Islet of Langerhans (tissue), 1 donor: Measurements from ENCODE around the gene GULP1.
"Not testable (repeated sequence)": the region's sequence is repeated elsewhere in the genome, so short reads cannot be mapped to it uniquely, and the experiment has no call there.

Experiments
- FAIRE-seq: peaks from one replicate; lab custom pipeline; 2011; peaks lifted over from hg19 to GRCh38; lab: Jason Lieb, UNC

Gene GULP1

DNA sequence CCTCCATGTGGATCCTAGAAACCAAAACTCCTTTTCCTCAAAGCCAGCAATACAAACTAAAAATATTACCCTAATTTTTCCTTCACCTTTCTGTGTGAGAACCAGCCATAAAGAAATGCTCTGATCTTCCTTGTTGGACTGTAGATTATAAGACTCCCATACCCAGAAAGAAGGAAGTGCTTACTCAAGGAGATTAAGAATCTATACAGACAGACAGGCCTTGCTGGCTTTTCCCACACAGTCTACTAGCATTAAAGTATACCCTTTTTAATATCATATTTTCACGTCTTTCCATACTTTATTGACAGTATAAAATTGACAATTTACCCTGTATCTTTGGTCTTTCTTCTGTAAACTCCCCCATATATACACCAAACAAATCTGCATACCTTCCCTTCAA lies 139.0 kb downstream of the GULP1 start:
- FAIRE-seq, result no peak

DNA sequence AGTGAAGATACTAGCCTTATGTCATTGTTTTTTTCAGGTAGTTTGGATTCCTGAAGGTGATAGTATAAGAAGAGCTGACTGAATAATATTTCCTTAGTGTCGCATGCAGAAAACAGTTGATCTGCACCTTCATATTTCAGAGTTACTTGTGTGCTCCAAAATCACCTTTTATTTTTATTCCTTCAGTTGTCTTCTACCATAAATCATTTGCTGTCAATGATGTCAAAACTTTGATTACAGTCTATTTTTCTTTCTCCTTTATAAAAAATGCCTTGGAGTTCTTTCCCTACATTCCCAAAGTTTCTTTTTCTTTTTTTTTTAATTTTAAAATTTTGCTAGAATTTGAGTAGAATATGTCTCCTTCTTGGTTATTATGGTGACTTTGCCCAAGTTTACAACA lies 142.3 kb downstream of the GULP1 start:
- FAIRE-seq, result no peak

DNA sequence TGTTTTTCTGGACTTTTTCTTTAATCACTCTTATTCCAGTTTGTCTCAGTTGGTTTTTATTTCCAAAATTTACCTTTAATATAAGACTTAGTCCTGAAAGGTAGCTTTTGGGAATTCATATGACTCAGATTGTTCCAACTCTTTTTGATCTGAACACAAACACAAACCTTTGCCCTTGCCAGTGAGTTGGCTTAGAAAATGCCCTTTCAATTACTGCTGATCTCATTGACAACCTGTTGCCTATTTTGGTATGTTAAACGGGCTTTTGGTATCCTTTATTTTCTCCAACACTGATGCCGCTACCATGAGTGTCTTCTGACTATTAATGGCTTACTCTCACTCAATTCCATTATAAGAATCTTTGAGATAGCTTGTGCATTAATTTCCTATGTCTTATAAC lies 143.4 kb downstream of the GULP1 start:
- FAIRE-seq, result no peak

DNA sequence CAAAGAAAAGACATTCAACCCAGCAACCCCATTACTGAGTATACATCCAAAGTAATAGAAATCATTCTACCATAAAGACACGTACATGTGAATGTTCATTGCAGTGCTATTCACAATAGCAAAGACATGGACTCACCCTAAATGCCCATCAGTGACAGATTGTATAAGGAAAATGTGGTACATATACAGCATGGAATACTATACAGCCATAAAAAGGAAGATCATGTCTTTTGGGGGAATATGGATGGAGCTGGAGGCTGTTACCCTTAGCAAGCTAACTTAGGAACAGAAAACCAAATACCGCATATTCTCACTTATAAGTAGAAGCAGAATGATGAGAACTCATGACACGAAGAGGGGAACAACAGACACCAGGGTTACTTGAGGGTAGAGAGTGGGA lies 145.9 kb downstream of the GULP1 start:
- FAIRE-seq, result no peak

DNA sequence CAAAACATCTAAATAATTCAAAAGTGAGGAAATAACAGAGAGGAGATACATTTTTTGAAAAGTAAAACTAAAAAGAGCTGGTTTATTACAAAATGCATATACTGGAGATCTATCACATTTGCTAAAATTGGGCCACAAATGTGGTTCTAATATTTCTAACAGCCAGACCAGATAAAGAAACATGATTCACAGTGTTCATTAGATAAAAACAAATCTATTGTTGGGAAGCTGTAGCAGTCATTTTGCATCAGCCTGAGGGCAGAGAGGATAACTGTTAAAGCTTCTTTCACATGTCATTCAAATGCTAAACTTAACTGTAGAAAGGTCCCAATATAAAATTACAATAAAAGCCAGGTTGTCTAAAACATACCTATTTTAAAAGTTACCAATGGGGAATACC lies 148.3 kb downstream of the GULP1 start:
- no peak for FAIRE-seq

DNA sequence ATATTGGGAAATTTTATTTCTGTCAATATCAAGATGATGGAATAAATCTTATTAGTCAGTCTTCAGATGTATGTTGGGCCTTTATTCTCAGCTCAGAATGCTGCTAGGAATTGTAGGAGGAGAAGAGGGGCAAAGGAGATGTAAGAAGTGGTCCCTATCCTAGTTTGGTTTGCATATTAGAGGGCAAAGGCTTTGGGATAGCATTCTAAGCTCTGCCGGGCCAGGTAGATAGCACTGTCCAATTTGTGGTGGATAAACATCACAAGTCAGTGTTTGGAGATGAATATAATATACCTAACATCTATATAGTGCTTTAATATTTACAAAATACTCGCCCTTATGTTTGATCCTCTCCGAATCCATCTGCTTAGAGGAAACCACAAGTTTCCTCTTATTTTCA lies 149.2 kb downstream of the GULP1 start:
- no peak for FAIRE-seq

DNA sequence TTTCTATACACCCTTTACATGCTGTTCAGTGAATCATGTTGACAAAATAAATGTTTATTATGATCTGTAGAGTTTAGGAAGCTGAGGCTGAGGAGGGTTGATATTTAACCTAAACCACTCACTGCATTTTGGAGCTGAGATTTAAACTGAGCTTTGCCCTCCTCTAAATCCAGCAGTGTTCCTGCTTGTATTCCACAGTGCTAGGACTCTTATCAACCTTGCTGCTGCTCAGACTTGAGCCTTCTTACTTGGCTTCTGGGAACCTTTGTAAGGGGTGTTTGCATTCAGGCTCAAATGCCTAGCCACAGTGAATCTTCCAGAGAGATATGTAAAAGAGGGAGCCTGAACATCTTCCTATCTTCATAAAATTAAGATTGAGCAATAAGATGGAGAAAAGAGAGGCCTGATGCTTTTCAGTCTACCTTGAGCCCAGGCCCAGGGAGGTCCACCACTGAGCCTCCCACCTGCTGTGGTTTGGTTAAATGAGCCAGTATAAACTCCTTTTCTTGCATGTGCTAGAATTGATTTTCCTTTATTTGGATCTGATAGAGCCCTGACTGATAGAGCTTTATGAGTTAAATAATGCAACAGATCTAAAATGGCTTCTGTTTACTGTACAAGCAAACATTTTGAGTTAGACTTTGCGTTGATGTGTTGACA lies 149.7 kb downstream of the GULP1 start:
- FAIRE-seq, result no peak

DNA sequence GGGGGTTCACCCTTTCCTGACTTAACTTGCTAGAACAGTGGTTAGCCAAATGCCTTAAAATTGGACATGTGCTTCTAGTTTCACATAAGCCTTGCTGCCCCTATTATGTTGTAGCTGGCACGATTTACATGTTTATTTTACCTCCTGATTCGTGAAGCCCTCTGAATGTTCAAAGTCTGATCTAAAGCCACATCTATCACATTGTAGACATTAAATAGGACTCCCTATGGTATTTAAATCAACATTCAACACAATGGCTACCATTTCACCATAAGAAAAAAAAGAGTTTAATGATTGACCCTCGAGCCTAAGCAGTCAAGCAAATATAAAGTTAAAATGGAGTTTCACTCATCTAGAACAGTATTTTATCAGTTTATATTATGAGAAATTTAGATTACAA lies 151.5 kb downstream of the GULP1 start:
- FAIRE-seq, result no peak

DNA sequence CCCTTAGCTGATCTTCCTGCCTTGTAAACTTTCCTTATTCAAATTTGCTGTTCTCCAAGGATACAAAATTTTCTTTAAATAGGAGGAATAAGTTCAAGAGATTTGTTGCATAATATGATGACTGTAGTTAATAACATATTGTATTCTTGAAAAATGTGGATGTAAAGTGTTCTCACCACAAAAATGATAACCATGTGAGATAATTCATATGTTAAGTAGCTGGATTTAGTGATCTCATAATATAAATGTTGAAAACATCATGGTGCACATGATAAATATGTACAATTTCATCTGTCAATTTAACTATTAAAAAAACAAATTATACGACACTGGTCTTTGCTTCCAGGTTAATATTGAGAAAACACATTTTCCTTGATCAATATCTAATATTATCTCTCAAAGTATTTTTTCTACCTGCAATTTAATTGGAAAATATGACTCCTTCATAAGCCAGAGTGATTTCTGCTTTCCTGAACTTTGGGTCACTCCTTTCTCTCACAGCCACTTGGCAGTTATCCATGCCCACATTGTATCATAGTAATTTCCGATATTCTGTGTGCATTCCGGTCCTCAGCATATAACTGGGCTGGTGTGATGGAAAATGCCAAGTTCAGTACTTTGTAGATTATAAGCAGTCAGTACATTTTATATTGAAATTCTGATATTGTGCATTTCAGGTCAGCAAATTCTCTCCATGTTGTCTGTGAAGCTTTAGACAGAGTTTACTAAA lies 152.6 kb downstream of the GULP1 start:
- FAIRE-seq, result no peak

DNA sequence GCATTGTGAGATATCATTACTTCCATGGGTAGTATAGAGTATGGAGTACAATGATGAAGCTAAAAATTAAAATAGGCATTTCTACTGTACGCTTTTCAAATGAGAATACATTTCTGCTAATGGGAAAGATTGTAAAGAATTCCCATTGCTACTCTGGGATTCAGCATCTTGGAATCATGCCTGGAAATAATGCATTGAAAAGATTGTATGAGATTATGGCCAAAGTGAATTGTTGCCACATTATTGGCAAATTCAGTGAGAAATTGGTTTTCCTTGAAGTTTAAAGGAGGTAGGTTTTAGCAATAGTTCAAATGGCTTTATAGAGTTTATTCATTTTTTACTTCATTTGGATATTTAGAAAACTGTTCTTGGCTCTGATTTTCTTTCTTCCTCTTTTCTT lies 157.9 kb downstream of the GULP1 start:
- no peak for FAIRE-seq

DNA sequence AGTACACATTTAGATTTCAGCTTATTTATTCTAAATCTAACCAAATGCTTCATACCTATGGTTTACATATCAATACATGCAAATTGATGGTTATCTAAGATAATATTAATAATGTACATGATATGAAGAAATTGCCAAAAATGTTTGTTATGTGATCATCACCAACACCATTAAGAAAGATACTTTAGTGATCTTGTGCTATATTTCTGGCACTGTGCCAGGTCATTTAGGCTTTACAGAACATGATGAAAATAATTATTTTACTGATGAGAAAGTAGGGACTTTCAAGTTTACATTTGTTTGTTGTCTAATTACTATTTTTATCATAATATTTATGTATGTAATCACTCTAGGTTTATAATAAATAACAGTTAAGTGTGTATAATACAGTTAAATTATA lies 158.3 kb downstream of the GULP1 start:
- FAIRE-seq, result peak; percentile 86

DNA sequence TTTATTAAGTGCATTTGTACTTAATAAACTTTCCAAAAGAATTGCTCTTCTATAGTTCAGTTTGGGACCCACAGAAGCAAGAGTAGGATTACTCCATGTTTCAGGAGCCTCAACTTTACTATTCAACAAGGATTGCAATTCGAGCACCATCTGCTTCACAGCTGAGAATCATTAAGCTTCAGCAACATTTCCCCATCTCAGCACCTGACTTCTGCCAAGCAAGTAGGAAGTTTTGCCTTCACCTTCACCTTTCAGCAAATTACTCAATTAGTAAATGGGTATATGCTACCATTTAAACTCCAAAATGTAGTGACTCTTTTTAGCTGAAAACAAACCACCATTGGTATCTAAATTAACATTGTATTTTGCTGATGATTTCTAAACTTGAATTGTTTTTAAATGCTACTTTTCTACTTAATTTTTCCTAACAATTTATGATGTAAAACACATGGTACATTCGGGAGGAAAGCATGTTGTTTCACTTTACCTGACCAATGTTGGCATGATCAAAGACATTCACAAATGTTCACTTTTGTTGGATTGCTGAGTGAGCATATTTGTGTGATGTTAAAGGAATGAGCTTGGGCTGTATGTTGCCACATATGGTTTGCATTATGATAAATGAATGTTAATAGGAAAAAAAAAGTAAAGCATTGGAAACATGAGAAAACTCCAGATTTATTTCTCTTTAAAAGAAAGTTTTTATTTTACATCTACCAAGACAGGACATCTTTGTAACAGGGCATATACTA lies 159.2 kb downstream of the GULP1 start:
- FAIRE-seq, result no peak

DNA sequence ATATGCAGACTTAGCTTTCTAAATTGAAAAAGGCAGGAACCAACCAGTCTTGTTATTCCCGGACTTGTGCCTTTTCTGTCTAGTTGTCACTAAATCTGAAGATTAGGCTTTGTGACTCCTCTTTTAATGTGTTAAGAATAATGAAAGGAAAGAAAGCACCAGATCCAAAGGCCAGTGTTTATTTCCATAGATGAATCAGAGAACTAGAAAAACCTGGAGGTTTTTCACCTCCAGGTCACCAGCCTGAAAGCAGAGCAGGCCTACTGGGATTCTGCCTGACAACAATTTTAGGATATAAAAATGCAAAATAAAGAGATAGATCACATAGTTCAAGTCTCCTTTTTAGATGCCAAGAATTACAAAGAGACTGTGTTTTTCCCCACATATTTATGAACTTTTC lies 160.4 kb downstream of the GULP1 start:
- no peak for FAIRE-seq

DNA sequence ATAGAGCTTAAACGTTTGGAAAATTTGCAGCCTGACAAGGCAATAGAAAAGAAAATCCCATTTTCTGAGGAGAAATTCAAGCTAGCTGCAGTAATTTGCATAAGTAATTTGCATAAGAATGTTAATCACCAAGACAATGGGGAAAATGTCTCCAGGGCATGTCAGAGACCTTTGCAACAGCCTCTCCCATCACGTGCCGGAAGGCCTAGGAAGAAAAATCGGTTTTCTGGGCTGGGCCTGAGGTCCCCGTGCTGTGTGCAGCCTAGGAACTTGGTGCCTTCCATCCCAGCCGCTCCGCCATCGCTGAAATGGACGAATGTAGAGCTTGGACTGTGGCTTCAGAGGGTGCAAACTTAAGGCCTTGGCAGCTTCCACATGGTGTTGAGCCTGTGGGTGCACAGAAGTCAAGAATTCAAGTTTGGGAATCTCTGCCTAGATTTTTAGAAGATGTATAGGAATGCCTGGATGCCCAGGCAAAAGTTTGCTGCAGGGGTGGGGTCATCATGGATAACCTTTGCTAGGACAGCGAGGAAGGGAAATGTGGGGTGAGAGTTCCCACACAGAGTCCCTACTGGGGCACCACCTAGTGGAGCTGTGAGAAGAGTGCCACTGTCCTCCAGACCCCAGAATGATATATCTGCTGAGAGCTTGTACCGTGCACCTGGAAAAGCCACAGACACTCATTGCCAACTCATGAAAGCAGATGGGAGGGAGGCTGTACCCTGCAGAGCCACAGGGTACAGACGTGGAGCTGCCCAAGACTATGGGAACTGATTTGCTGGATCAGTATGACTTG lies 164.6 kb downstream of the GULP1 start:
- no peak for FAIRE-seq

DNA sequence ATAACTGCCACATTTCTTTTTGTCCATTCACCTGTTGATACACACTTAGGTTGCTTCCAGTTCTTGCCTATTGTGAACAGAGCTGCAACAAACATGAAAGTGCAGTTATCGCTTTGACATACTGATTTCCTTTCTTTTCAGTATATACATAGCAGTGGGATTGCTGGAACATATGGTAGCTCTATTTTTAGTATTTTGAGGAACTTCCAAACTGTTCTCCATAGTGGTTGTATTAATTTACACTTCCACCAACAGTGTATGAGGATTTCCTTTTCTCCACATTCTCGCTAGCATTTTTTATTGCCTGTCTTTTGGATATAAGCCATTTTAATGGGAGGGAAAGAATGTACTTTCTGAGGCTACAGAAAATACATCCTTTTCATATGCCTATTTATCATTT lies 167.4 kb downstream of the GULP1 start:
- no peak for FAIRE-seq

DNA sequence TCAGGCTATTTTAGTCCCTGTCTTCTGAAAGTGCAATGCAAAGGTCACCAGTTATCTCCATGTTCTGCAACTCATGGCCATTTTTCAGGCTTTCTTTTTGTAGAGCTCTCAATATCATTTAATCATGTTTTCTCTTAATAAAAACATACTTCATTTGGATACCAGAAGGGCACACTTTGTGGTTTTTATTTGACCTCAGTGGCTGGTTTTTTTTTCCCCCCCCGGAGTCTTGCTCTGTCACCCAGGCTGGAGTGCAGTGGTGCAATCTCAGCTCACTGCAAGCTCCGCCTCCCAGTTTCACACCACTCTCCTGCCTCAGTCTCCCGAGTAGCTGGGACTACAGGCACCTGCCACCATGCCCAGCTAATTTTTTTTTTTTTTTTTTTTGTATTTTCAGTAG lies 174.4 kb downstream of the GULP1 start:
- FAIRE-seq, result not testable (repeated sequence)

DNA sequence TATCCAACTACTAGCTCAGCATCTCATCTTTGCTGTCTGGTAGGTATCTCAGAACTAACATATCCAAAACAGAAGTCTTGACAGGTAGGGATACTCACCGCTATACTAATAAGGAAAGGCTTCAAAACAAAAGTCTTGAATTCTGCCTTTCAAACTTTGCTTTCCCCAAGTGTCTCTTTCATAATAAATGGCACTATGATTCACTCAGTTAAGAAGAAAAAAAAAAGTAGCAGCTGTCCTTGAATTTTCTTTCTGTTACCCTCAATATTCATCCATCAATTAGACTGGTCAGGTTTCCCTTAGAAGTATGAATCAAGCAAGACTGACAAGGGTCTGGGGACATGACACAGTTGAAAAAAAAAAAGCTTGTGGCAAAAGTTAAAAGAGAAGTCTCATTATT lies 175.1 kb downstream of the GULP1 start:
- no peak for FAIRE-seq

DNA sequence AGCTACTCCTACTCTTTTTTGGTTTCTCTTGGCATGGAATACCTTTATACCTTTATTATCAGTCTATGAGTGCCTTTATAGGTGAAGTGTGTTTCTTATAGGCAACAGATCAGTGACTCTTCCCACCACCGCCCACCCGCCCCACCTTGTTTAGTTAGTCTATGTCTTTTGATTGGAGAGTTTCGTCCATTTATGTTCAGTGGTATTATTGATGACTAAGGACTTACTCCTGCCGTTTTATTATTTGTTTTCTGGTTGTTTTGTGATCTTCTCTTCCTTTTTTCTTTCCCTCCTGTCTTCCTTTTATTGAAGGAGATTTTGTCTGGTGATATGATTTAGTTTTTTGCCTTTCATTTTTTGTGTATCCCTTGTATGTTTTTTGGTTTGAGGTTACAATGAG lies 179.5 kb downstream of the GULP1 start:
- no peak for FAIRE-seq

DNA sequence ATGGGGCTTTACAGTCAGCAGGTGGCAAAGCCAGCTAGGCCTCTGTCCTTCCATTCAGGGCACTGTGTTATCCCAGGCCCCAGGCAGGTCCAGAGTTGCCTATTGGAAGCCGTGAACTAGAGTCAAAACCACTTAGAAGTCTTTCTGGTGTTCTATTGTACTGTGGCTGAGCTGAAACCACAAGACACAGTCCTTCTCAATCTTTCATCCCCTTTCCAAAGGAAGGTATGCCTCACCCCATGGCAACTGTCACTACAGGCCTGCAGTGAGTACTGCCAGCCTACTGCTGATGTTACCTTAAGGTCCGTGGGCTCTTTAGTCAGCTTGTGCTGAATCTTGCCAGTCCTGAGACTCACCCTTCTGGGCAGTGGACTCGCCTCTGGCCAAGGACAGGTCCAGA lies 181.6 kb downstream of the GULP1 start:
- no peak for FAIRE-seq

DNA sequence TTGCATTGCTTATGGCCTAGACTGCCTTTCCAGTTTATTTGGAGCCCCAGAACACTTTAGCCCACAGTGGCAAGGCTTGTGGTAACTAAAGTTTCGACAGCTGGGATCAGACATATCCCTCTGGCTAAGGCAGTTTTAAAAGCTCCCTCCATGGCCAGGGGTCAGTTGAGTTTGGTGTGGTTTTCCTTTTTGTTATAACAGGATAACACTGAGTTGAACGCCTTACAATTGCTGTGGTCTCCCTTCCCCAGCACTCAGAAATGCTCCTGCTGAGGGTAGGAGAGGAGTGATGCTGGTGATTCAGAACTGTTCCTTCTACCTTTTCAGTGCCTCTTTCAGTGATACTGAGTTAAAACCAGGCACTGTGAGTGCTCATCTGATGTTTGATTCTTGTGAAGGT lies 182.6 kb downstream of the GULP1 start:
- no peak for FAIRE-seq

DNA sequence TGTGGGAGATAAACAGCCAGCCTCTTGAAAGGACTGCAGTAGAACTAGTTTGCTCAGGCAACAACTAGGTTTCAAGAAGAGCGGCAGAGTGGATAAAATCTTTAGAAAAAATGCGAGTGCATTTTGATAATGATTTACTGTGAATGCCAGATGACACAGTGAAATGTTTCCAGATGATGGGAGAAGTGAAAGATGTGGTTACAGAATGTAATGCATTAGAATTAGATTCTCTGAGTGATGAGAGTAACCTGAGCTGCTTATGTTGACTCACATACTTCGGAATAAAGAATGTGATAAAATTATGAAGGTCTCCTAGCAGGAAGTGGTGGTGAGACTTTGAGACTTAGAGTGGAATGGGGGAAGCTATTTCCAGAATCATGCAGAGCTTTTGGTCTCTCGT lies 184.3 kb downstream of the GULP1 start:
- FAIRE-seq, result no peak

DNA sequence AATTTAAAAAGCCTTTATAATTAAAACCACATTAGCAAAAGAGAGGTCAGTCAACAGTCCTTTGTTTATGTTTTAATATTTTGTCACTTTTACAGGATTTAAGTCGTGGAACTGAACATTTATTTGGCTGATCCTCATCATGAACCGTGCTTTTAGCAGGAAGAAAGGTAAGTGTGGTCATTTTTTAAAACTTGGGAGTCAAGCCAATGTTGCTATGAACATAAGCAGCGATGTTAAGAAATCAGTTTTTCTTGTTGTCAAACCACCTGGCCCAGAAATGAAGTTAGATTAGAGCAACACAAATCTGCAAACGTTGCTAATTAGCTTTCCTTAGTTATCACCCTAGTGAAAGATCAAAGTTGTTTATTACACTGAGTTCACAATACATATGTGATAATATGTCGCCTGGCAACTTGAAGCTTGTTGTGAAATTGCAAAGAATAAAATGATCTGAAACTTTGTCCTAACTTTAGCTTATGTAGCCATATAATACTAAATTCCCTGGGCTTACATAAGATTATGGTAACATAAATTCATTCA lies 186.0 kb downstream of the GULP1 start:
- no peak for FAIRE-seq

DNA sequence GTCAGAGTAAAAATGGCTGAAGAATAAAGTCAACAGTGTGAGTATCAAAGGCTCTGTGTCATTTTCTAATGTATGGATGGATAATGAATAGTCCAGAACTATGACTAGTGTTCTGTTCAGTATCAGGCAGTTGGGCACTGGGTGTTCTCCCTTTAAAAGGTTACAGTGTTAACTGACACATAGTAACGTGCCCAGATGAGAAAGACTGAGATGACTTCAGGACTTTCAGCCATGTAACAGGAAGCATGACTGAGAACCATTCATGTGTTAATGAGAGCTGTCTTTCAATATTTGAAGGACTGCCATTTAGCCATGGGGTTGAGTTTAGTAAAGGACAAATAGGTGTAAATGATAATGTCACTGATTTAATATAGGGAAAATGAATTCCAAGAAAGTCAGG lies 187.1 kb downstream of the GULP1 start:
- FAIRE-seq, result no peak
